HG03432 (cell line): Measurements from ENCODE around the gene HIVEP3.

Experiments
- ATAC-seq: cut with Tn5 transposase; IDR thresholded peaks from one replicate; pipeline ENCODE4 v1.9.1; 2021; ENCODE audit warnings: mild to moderate bottlenecking, moderate library complexity; ENCODE audit not compliant: unreplicated experiment

HIVEP3 gene

GRCh38 chr1:41716188-41717130, 202.3 kb downstream of the HIVEP3 start:
- no peak for ATAC-seq

DNA sequence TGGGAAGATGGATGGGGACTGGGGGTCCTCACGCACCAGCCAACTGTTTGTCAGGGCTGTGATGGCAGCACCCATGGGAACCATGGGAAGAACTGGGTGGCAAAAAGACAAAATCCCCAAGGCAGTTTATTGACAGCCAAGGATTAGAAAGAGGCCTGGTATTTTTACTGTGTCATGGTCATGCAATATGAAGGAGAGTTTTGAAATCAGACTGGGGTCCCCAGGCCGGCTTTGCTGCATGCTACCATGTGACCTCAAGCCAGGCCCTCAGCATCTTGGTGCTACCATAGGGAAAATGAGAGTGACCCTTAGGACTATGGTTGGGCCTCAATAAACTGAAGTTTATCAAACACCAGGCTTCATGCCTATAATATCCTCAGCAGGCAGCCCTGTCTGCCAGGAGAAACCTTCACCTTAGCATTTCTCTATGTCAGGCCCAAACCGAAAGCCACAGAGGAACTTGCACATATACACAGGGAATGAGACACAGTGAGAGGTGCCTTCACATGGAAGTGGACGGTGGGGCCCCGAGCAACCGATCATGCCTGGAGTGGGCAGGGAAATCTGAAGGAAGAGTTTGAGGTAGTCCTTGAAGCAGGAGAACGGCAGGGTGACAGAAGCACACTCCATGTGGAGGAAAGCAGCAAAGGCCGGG, 203.2 kb downstream of the HIVEP3 start:
- no peak for ATAC-seq

DNA sequence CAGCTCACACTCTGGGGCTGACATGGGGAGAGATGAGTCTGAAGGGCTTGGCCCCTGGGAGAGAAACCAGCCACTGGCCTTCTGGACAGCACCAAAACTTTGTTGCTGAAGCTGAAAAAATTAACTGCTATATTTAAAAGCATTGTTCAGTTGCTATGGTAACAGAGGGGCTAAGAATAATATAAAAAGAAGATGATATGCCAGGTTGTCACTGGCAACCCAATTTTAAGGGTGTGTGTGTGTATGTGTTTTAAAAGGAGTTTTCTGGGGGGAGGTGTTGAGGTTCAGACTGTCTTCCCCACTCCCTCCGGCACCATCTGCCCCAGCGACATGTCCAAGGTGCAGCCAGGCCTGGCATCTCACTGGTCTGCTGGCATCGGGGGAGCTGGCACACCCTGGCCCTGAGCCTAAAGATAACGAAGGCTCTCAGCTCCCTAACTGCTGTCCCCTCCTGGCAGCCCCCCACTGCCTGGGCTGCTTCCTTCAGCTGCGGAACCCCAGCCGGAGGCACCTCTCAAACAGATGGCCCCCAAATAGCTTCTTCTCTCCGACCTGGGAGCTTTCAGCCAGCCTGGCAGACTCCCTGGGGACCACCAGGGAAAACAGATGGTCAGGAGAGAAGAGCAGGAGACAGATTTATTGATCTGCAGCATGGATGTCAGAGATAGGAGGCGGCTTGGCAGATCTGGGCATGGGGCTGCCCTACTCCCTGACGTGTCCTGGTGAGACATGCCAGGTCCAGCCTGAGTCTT, 203.9 kb downstream of the HIVEP3 start:
- no peak for ATAC-seq

- ATAC-seq, result no peak
These were observed 205.0 kb downstream of the HIVEP3 start for GRCh38 chr1:41713557-41714327.

- no peak for ATAC-seq
These were observed 205.6 kb downstream of the HIVEP3 start for GRCh38 chr1:41713141-41713540.

GRCh38 chr1:41712695-41713094, 206.0 kb downstream of the HIVEP3 start:
- no peak for ATAC-seq

DNA sequence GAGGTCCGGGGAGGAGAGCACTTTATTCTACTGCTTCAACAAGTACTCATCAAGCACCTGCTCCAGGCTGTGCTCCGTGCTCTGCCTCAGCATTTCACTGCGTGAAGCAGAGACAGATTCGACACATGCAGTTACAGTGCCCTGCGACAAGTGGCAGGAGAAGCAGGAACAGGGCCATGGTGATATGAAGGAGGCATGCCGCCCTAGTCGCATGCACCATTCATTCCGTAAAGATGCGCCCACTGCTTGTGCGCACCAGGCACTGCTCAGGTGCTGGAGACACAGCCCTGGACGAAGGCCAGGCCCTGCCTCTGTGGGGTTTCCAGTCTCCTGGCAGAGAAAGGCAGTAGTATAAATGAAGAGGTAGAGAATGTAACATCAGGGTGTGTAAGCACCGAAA, 206.6 kb downstream of the HIVEP3 start:
- ATAC-seq, result no peak

DNA sequence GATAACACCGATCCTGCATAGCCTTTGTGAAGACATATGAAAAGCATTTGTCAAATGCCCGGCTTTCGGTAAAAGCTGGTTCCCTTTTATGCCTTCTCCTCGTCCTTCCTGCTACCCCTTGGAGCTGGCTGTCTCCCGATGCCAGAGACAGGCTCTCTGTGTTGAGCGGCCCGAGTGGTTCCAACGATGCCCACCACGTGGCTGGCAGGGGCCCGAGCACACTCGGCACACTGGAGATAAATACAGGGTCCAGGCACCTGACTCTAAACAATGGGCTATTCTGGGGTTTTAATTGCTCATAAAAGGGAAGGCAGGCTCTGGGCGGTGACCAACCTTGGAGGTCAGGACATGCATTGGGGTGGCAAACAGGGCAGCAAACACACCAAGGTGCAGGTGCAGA, 207.1 kb downstream of the HIVEP3 start:
- no peak for ATAC-seq

DNA sequence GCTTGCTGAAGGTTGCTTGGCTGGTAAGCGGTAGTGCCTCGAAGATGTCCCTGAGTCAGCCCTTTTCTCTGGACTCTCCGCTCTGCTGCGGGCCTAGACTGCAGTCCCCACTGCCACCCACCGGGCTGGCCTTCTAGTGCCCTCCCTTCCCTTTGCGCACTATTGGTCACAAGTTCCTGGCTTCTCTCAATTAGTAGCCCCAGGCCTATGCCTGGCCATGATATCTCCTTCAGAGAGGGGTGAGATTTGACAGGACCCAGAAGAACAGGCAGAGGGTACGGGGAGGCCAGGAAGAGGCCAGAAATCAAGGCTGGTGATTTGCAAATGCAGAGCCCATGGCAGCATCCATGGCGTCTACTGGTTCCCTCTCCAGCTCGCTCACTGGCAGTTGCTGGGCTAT, 207.7 kb downstream of the HIVEP3 start:
- ATAC-seq, result no peak

- no peak for ATAC-seq
These were observed 208.8 kb downstream of the HIVEP3 start for GRCh38 chr1:41709873-41710272.

GRCh38 chr1:41709331-41709730, 209.4 kb downstream of the HIVEP3 start:
- ATAC-seq, result no peak

- no peak for ATAC-seq
These were observed 210.4 kb downstream of the HIVEP3 start for GRCh38 chr1:41708332-41708731.

DNA sequence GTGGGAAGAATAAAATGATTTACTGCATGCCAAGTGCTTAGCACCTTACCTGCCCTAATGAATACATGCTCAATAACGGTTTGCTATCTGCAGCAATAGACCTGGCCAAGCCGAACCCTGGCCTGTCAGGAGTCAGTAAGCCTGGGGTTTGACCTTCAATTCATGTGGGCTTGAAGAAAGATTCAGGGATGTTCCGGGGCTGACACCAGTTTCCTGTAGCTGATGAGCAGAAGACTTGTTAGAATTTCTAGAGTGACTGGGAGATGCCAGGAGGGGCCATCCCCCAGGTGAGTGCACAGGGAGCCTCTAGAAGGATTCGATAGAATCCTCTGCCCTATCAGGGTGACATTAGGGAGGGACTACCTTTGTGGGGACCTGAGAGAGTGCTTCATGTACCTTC, 210.9 kb downstream of the HIVEP3 start:
- ATAC-seq, result no peak

DNA sequence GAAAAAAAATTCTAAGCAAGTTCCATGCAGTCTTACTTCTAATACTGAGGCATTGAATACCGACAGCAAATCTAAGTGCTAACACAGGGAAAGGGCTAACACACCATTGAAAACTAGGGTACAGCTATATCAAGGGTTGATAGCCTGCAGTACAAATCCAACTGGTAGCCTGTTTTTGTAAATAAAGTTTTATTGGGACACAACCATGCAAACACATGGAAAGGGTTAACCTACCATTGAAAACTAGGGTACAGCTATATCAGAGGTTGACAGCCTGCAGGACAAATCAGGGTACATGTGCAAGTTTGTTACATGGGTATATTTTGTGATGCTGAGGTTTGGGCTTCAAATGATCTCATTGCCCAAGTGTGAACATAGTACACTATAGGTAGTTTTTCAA, 212.9 kb downstream of the HIVEP3 start:
- no peak for ATAC-seq

DNA sequence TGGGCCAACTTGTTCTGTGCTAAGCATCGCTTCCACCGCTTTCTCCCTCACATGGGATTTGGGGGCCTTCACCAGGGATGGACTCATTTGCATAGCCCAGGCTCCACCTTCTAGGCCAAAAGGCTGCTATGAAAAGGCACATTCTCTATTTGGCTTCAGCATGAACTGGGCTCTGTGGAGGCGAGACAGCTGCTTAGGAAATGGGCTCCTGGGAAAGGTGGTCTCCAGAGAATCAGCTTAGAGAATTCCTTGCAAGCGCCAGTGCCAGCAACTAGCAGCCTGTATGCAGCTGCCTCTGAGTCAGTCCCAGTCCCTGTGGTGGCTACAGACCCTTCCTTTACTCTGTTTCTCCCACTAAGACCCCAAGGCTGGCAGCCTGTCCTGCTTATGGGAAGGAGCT, 214.5 kb downstream of the HIVEP3 start:
- no peak for ATAC-seq

DNA sequence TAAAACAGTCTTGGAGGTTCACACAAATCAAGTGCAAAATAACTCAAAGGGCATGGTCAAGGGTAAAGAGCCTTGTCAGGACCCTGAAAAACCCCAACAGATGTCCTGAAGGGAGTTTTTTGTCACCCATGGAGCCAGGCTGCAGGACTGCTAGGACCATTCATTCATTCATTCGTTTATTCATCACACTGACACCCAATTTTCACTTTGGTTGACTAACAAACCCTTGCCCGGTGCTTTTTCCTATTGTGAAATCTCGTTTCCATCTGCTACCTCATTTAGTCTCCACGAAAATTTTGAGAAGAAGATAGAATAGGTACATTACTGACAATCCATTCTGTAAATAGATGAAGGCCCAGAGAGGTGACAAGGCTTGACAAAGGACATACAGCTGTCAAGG, 216.0 kb downstream of the HIVEP3 start:
- ATAC-seq, result no peak

DNA sequence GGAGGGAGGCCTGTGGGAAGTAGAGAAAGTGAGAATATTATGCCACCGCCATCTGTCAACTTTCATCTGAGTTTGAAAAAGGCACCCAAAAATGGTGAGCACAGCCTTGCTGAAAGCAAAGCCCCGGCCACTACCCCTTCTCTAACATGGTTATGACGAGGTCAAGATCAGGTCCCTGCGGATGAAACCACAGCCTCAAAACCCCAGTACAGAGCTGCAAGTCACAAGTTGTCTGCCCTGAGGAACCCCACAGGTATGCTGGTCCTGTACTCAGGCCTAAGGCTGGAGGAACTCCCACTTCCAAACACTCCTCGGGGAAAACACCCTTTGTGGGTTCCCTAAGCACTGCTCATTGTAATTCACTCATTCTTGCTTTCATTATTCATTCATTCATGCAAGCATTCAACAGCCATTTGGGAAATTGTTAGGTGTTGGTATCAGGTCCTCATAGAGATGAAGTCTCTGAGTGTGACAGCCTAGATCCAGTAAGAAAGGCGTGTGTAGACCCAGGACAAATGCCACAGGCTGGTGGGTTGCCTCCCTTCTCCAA, 217.7 kb downstream of the HIVEP3 start:
- ATAC-seq, result no peak

DNA sequence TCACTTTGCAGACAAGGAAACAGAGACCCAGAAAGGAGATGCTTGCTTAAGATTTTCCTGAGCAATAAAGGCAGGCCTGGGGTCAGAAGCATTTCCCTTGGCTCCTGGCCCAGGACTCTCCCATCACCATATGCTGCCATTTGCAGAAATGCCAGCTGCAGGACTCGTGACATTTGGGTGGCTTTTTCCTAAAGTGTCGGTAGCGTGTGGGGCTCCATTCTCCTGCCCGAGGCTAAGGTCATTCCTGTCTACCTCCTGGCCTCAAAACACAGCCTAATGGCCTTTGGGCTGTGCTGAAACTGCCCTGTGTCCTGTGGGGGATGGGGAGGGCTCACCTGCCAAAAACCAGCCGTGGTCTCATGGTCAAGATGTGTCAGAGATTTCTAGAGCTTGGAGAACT, 218.1 kb downstream of the HIVEP3 start:
- ATAC-seq, result no peak

DNA sequence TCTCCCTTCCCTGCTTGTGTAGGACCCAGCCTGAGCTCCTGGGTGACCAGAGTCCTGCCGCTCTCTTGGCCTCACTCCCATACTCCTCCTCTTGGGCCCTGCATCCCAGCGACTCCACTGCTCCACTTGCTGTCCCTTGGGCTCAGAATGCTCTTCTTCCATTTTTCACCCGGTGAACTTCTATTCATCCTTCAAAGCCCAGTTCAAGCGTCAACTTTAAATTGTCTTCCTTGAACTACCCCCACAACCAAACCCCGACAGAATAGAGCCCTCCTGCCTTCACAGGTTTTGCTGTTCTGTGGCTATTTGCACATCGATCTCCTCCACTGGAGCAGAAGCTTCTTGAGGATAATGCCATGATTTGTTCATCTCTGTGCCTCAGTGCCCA, 218.9 kb downstream of the HIVEP3 start:
- no peak for ATAC-seq
